K562 (cell line): Measurements from ENCODE around the gene TP53I13. TPM values are rescaled to one million over a fixed set of nuclear protein-coding genes. Genes with fewer than 3 reads are reported as not detected.
A peak's percentile ranks its signal among the peaks of the same experiment; 100 is the strongest.

Experiments used
- ATF7 ChIP-seq: fragments of 450-650 bp; IDR thresholded peaks from 2 replicates; pipeline ENCODE4 v1.7.1; 2014; ENCODE audit warnings: mild to moderate bottlenecking, moderate library complexity
- CTCF ChIP-seq, 3 experiments: IDR thresholded peaks in 2 of 3; conservative IDR thresholded peaks in 1 of 3; 2 replicates each; pipeline ENCODE4 v1.5.1; 2011 to 2012; ENCODE audit warnings: low read length in 3 of 3, mild to moderate bottlenecking in 3 of 3, control low read depth in 2 of 3, improper control_type of control experiment in 1 of 3, inconsistent platforms in 1 of 3, low read depth in 1 of 3, mixed read lengths in 1 of 3, moderate library complexity in 1 of 3; ENCODE audit not compliant: insufficient read depth in 2 of 3
- E2F4 ChIP-seq: sonication (generic); formaldehyde crosslinking; IDR thresholded peaks from 2 replicates; pipeline ENCODE4 v1.8.0; 2022; ENCODE audit warnings: mild to moderate bottlenecking, low read depth, missing genetic modification reagents
- ETV1 ChIP-seq: fragments of 450-650 bp; conservative IDR thresholded peaks from 2 replicates; pipeline ENCODE4 v1.6.1; 2016; ENCODE audit warnings: missing genetic modification characterization, control low read depth, low read depth, missing compliant biosample characterization
- FOXK2 ChIP-seq, 2 experiments: fragments of 450-650 bp; IDR thresholded peaks in 1 of 2; conservative IDR thresholded peaks in 1 of 2; 2 replicates each; pipeline ENCODE4 v1.6.1; 2016; ENCODE audit warnings: low read depth in 2 of 2, mild to moderate bottlenecking in 1 of 2
- GMEB1 ChIP-seq: fragments of 250-450 bp; sonication (Bioruptor Pico); IDR thresholded peaks from 2 replicates; pipeline ENCODE4 v1.4.0; 2020; ENCODE audit warnings: mild to moderate bottlenecking
- HEY1 ChIP-seq: fragments of 250-450 bp; sonication (Bioruptor Pico); IDR thresholded peaks from 2 replicates; pipeline ENCODE4 v1.5.0; 2020; ENCODE audit warnings: mild to moderate bottlenecking, moderate library complexity, borderline replicate concordance
- KDM1A ChIP-seq, 2 experiments: fragments of 450-650 bp; IDR thresholded peaks; 2 replicates each; pipeline ENCODE4 v1.6.1; 2016; ENCODE audit warnings: mild to moderate bottlenecking in 2 of 2
- NCOA2 ChIP-seq, 2 experiments: fragments of 450-650 bp; IDR thresholded peaks; 2 replicates each; pipeline ENCODE4 v1.6.1; 2018; ENCODE audit warnings: mild to moderate bottlenecking in 2 of 2, moderate library complexity in 1 of 2; ENCODE audit not compliant: partially characterized antibody in 2 of 2
- NEUROD1 ChIP-seq: fragments of 150-350 bp; IDR thresholded peaks from 2 replicates; pipeline ENCODE4 v1.6.1; 2014; ENCODE audit warnings: borderline replicate concordance, low read length, low read depth; ENCODE audit not compliant: partially characterized antibody
- NR0B1 ChIP-seq: fragments of 450-650 bp; IDR thresholded peaks from one replicate; pipeline ENCODE4 v1.6.1; 2018; ENCODE audit warnings: mild to moderate bottlenecking, moderate library complexity; ENCODE audit not compliant: partially characterized antibody
- POLR2AphosphoS5 ChIP-seq: IDR thresholded peaks from 2 replicates; pipeline ENCODE4 v1.6.1; 2011; ENCODE audit warnings: mild to moderate bottlenecking, low read depth, low read length, moderate library complexity; ENCODE audit not compliant: control insufficient read depth, insufficient read depth
- SMARCA4 ChIP-seq: fragments of 450-650 bp; IDR thresholded peaks from 2 replicates; pipeline ENCODE4 v1.6.1; 2016
- SNIP1 ChIP-seq: fragments of 450-650 bp; IDR thresholded peaks from 2 replicates; pipeline ENCODE4 v1.7.1; 2017; ENCODE audit warnings: low read depth, mild to moderate bottlenecking
- SP1 ChIP-seq: sonication (generic); formaldehyde crosslinking; IDR thresholded peaks from 2 replicates; pipeline ENCODE4 v1.8.1; 2022; ENCODE audit warnings: mild to moderate bottlenecking, missing genetic modification reagents
- TAL1 ChIP-seq: fragments of 450-650 bp; IDR thresholded peaks from 2 replicates; pipeline ENCODE4 v1.6.1; 2016; ENCODE audit warnings: mild to moderate bottlenecking
- USF2 ChIP-seq: sonication (generic); formaldehyde crosslinking; IDR thresholded peaks from 2 replicates; pipeline ENCODE4 v1.5.0; 2020; ENCODE audit warnings: missing genetic modification reagents
- ZC3H8 ChIP-seq: fragments of 450-650 bp; IDR thresholded peaks from 2 replicates; pipeline ENCODE4 v1.6.1; 2017
- ZFP1 ChIP-seq: fragments of 450-650 bp; formaldehyde crosslinking; IDR thresholded peaks from 2 replicates; pipeline ENCODE4 v1.4.0; 2020; ENCODE audit warnings: mild to moderate bottlenecking, mixed read lengths
- ZNF695 ChIP-seq: fragments of 450-650 bp; formaldehyde crosslinking; IDR thresholded peaks from 2 replicates; pipeline ENCODE4 v1.4.0; 2020; ENCODE audit warnings: mild to moderate bottlenecking, moderate library complexity
- ZNF764 ChIP-seq: fragments of 250-450 bp; sonication (Bioruptor Pico); IDR thresholded peaks from 2 replicates; pipeline ENCODE4 v1.4.0; 2020; ENCODE audit warnings: low read depth, mild to moderate bottlenecking, moderate library complexity
- ZSCAN29 ChIP-seq: fragments of 450-650 bp; IDR thresholded peaks from 2 replicates; pipeline ENCODE4 v1.6.1; 2017
- polyA plus RNA-seq, 8 experiments: library from polyadenylated mRNA; depleted of rRNA in 4 of 8; stranded (reverse) in 5 of 8; unstranded in 3 of 8; fragments of >200 nt; fragmentation: Nextera tagmentation in 2 of 8; fragmentation: Illumina TruSeq in 1 of 8; extraction: Ambion mirVana in 2 of 8; extraction: Trizol in 1 of 8; gene quantifications; 2 replicates each; pipeline versions ENCODE4 v1.2.1 to v1.2.3, GENCODE V29; 2011 to 2014; ENCODE audit warnings: inconsistent platforms in 1 of 8, missing spikeins in 1 of 8
- total RNA-seq, 7 experiments: library from RNA; depleted of rRNA in 6 of 7; stranded (reverse); fragments of >200 nt in 6 of 7; fragmentation: Illumina TruSeq in 2 of 7; extraction: Trizol in 2 of 7; gene quantifications; 2 replicates each; pipeline versions ENCODE4 v1.2.1 to v1.2.3, GENCODE V29; 2011 to 2021; ENCODE audit warnings: low replicate concordance in 1 of 7

The TP53I13 gene
- total and polyA plus RNA-seq, 9 of the 15 experiments (the other 6 are each of a cell fraction or from before 2014, with no cell fraction given) = 0.08 to 28.3 (median 9.1) TPM

- peak; percentile 49 to 60 (median 57) for TF ChIP-seq CTCF (IDR thresholded peaks at IDR 0.05 in 2 of 3, conservative IDR thresholded peaks at IDR 0.05 in 1 of 3; ENCODE audit: insufficient read depth in 2 of 3, low read depth in 1 of 3, low read length in 3 of 3)
- TF ChIP-seq ETV1 (tag) = no peak
- TF ChIP-seq ZFP1 = no peak
- TF ChIP-seq NR0B1 = no peak
- no peak for TF ChIP-seq POLR2AphosphoS5
- TF ChIP-seq ZNF695 (CRISPR knock-in tag) = no peak
- no peak for TF ChIP-seq NCOA2 (IDR thresholded peaks at IDR 0.05; ENCODE audit: partially characterized antibody in 2 of 2)
- TF ChIP-seq SP1 = no peak
- TF ChIP-seq ZC3H8 = no peak
- no peak for TF ChIP-seq HEY1 (CRISPR knock-in tag)
- no peak for TF ChIP-seq TAL1
- no peak for TF ChIP-seq FOXK2 (conservative IDR thresholded peaks at IDR 0.05 in 1 of 2, IDR thresholded peaks at IDR 0.05 in 1 of 2; ENCODE audit: low read depth in 2 of 2)
- no peak for TF ChIP-seq GMEB1 (CRISPR knock-in tag)
- no peak for TF ChIP-seq SNIP1
- no peak for TF ChIP-seq ZNF764
- TF ChIP-seq E2F4 (CRISPR knock-in tag) = peak; percentile 79
- no peak for TF ChIP-seq NEUROD1
- no peak for TF ChIP-seq SMARCA4
- TF ChIP-seq ZSCAN29 = no peak
- TF ChIP-seq KDM1A (IDR thresholded peaks at IDR 0.05) = no peak
- TF ChIP-seq ATF7 = no peak
- 0 out of 2 replicates have a peak, but pooled peaks have one; percentile 31 for TF ChIP-seq USF2
These were observed 25.4 kb downstream of the TP53I13 start (continued) for GRCh38 chr17:29593591-29594518.
